Mesothelial cell of epicardium (in vitro differentiated cells): ENCODE data around the gene PPFIA4. TPM values are rescaled to one million over a fixed set of nuclear protein-coding genes. Genes with fewer than 3 reads are reported as not detected.

ENCODE experiments used
- DNase-seq, 2 experiments: peaks; one replicate each; pipeline ENCODE4 v3.0.0; 2021; ENCODE audit warnings: low spot score in 2 of 2; ENCODE audit not compliant: unreplicated experiment in 2 of 2
- H3K27ac Mint-ChIP-seq: 2 replicates; pipeline ENCODE4 v1.8.0; 2021; ENCODE audit warnings: mixed read lengths
- H3K27me3 Mint-ChIP-seq: 2 replicates; pipeline ENCODE4 v1.8.0; 2021; ENCODE audit warnings: low read depth, mixed read lengths
- H3K36me3 Mint-ChIP-seq: 2 replicates; pipeline ENCODE4 v1.8.0; 2021; ENCODE audit warnings: mixed read lengths
- H3K4me1 Mint-ChIP-seq: 2 replicates; pipeline ENCODE4 v1.8.0; 2021; ENCODE audit warnings: mixed read lengths
- H3K4me3 Mint-ChIP-seq: 2 replicates; pipeline ENCODE4 v1.8.0; 2021; ENCODE audit warnings: mild to moderate bottlenecking, moderate library complexity, mixed read lengths
- H3K9me3 Mint-ChIP-seq: 2 replicates; pipeline ENCODE4 v1.8.0; 2021; ENCODE audit warnings: mixed read lengths
- CTCF ChIP-seq: fragments of 200-600 bp; sonication (generic); IDR thresholded peaks from one replicate; pipeline ENCODE4 v1.5.0; 2021; ENCODE audit warnings: antibody characterized with exemption; ENCODE audit not compliant: unreplicated experiment
- total RNA-seq: library from RNA; stranded (reverse); gene quantifications from 3 replicates; pipeline ENCODE4 v1.2.1, GENCODE V29; 2021

Gene PPFIA4
- total RNA-seq, 1 donor from 2014 or later = 35.3 TPM

GRCh38 chr1:203128431-203128715 is 102.1 kb downstream of the PPFIA4 start:
- Mint-ChIP-seq H3K36me3 (no peaks in the 10 kb centered on the region), H3K27me3 (peaks cover 45% of the 10 kb centered on the region), H3K4me3 (peak overlapping the region; percentile 67), H3K4me1 (peaks cover 43% of the 10 kb centered on the region), H3K9me3 (no peaks in the 10 kb centered on the region), H3K27ac (peak overlapping the region; percentile 34)
- no peak for TF ChIP-seq CTCF
- DNase-seq = no peak

Other genes starting within 250 kb of the PPFIA4 start
- 230 to 265 TPM (median 260 TPM) in 3 replicates for gene KDM5B, start 218.1 kb upstream of the PPFIA4 start, total RNA-seq
- gene PCAT6, start 215.5 kb upstream of the PPFIA4 start, total RNA-seq = 9.9 to 10.6 TPM (median 9.9 TPM) in 3 replicates
- 5.9 to 7.0 TPM (median 6.5 TPM) in 3 replicates for gene RABIF, start 137.3 kb upstream of the PPFIA4 start, total RNA-seq
- gene KLHL12, start 99.3 kb upstream of the PPFIA4 start, total RNA-seq = 26.5 to 31.0 TPM (median 27.8 TPM) in 3 replicates
- gene ADIPOR1, start 68.2 kb upstream of the PPFIA4 start, total RNA-seq = 38.0 to 39.1 TPM (median 38.4 TPM) in 3 replicates
- gene CYB5R1, start 59.2 kb upstream of the PPFIA4 start, total RNA-seq = 25.9 to 26.6 TPM (median 26.1 TPM) in 3 replicates
- gene TMEM183A, start 19.1 kb upstream of the PPFIA4 start, total RNA-seq = 58.4 to 64.5 TPM (median 64.0 TPM) in 3 replicates
- gene MYOG, start 59.5 kb downstream of the PPFIA4 start, total RNA-seq = not detected in 3 replicates
- 2.9 to 4.3 TPM (median 3.8 TPM) in 3 replicates for gene ADORA1, start 101.2 kb downstream of the PPFIA4 start, total RNA-seq
- gene MYBPH, start 149.3 kb downstream of the PPFIA4 start, total RNA-seq = not detected in 3 replicates
- gene CHI3L1, start 160.2 kb downstream of the PPFIA4 start, total RNA-seq = 0.13 to 0.32 TPM (median 0.22 TPM) in 3 replicates
- gene CHIT1, start 203.2 kb downstream of the PPFIA4 start, total RNA-seq = 0.13 to 0.18 TPM in 2 of 3 replicates, not detected in the other